Kidney epithelial cell (primary cell): ENCODE data around the gene RNF111. TPM values are rescaled to one million over a fixed set of nuclear protein-coding genes. Genes with fewer than 3 reads are reported as not detected.
"Not testable (repeated sequence)": the region's sequence is repeated elsewhere in the genome, so short reads cannot be mapped to it uniquely, and the experiment has no call there.

Experiments
- DNase-seq: peaks from one replicate; pipeline ENCODE4 v3.0.0-alpha.2; 2010; ENCODE audit warnings: low read depth
- H3K27me3 ChIP-seq: 2 replicates; pipeline ENCODE4 v1.6.0; 2011; ENCODE audit warnings: low read length; ENCODE audit not compliant: control insufficient read depth, insufficient read depth
- H3K36me3 ChIP-seq: 2 replicates; pipeline ENCODE4 v1.5.1; 2011; ENCODE audit warnings: low read length; ENCODE audit not compliant: control insufficient read depth, insufficient read depth
- H3K4me3 ChIP-seq: 2 replicates; pipeline ENCODE4 v1.5.1; 2011; ENCODE audit warnings: low read depth, mild to moderate bottlenecking, control low read depth, low read length
- total RNA-seq: library from RNA; depleted of rRNA; stranded (reverse); fragments of >200 nt; gene quantifications from 2 replicates; pipeline ENCODE4 v1.2.3, GENCODE V29; 2015
- TF ChIP-seq, protein P1 (sequence below): IDR thresholded peaks from 2 replicates; pipeline ENCODE4 v1.5.1; 2011; ENCODE audit warnings: mild to moderate bottlenecking, moderate library complexity, low read length, control low read depth, inconsistent platforms; ENCODE audit not compliant: insufficient read depth, poor library complexity, severe bottlenecking

RNF111 gene
- total RNA-seq, 1 donor from 2014 or later: 18.0 TPM

DNA sequence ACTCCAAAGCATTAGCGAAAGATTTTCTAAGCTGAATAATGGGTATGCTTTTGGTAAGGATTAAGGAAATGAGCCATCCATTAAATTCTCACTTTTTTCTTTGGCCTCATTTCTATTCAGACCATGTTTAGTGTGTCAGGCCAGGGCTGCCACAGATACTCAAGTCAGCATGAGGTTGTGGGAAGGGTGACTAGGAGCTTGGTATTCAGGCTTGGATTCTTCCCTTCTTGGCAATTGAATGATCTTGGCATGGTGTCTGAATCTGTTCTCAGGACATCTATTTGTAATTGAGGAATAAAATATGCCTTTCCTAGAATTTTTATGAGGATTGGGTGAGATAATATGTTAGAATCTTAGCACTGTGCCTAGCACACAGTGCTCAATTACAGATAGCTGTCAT lies 128.7 kb downstream of the RNF111 start:
- Histone ChIP-seq H3K4me3 (no peak overlapping the region), H3K36me3 (no peaks in the 10 kb centered on the region), H3K27me3 (no peaks in the 10 kb centered on the region)
- DNase-seq: no peak
- TF ChIP-seq, protein P1, sequence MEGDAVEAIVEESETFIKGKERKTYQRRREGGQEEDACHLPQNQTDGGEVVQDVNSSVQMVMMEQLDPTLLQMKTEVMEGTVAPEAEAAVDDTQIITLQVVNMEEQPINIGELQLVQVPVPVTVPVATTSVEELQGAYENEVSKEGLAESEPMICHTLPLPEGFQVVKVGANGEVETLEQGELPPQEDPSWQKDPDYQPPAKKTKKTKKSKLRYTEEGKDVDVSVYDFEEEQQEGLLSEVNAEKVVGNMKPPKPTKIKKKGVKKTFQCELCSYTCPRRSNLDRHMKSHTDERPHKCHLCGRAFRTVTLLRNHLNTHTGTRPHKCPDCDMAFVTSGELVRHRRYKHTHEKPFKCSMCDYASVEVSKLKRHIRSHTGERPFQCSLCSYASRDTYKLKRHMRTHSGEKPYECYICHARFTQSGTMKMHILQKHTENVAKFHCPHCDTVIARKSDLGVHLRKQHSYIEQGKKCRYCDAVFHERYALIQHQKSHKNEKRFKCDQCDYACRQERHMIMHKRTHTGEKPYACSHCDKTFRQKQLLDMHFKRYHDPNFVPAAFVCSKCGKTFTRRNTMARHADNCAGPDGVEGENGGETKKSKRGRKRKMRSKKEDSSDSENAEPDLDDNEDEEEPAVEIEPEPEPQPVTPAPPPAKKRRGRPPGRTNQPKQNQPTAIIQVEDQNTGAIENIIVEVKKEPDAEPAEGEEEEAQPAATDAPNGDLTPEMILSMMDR: no peak

DNA sequence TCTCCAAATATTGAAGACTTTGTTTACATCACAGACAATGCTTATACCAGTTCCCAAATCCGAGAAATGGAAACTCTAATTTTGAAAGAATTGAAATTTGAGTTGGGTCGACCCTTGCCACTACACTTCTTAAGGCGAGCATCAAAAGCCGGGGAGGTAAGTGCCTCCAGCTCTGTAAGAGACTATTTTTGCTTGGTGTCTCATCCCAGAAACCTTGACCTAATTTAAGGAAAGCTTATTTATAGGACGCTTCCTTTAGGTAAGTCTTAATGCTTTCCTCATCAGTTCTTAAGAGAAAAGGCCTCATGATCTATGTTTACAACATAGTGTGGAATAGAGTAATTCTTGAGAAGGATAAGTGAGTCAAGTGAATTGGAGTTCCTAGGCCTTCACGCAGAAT lies 129.3 kb downstream of the RNF111 start:
- Histone ChIP-seq H3K27me3 (no peaks in the 10 kb centered on the region), H3K36me3 (no peaks in the 10 kb centered on the region), H3K4me3 (no peak overlapping the region)
- TF ChIP-seq, protein P1: no peak
- DNase-seq: no peak

- TF ChIP-seq, protein P1: no peak
- Histone ChIP-seq H3K27me3 (no peaks in the 10 kb centered on the region), H3K36me3 (peaks cover 1% of the 10 kb centered on the region), H3K4me3 (no peak overlapping the region)
- DNase-seq: no peak
These were observed 132.2 kb downstream of the RNF111 start for GRCh38 chr15:59119625-59120024.

- TF ChIP-seq, protein P1: no peak
- no peak for DNase-seq
- Histone ChIP-seq H3K4me3 (no peak overlapping the region), H3K36me3 (peaks cover 1% of the 10 kb centered on the region), H3K27me3 (no peaks in the 10 kb centered on the region)
These were observed 133.5 kb downstream of the RNF111 start for GRCh38 chr15:59120937-59121336.

GRCh38 chr15:59124261-59124660 lies 136.8 kb downstream of the RNF111 start:
- Histone ChIP-seq H3K4me3 (no peak overlapping the region), H3K27me3 (no peaks in the 10 kb centered on the region), H3K36me3 (peaks cover 1% of the 10 kb centered on the region)
- TF ChIP-seq, protein P1: no peak
- no peak for DNase-seq

DNA sequence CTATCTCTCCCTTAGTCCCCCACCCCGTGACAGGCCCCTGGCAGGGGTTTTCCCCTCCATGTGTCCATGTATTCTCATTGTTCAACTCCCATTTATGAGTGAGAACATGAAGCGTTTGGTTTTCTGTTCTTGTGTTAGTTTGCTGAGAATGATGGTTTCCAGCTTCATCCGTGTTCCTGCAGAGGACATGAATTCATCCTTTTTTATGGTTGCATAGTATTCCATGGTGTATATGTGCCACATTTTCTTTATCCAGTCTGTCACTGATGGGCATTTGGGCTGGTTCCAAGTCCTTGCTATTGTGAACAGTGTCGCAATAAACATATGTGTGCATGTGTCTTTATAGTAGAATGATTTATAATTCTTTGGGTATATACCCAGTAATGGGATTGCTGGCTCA lies 138.2 kb downstream of the RNF111 start:
- H3K4me3 ChIP-seq, H3K36me3 ChIP-seq, DNase-seq, H3K27me3 ChIP-seq: not testable (repeated sequence)

- H3K4me3 ChIP-seq, DNase-seq, H3K36me3 ChIP-seq, H3K27me3 ChIP-seq: not testable (repeated sequence)
These were observed 139.8 kb downstream of the RNF111 start for GRCh38 chr15:59127255-59127654.
